ENCODE results near the gene PHAX. TPM values are rescaled to one million over a fixed set of nuclear protein-coding genes. Genes with fewer than 3 reads are reported as not detected.
"Not testable (repeated sequence)": the region's sequence is repeated elsewhere in the genome, so short reads cannot be mapped to it uniquely, and the experiment has no call there.

Gene PHAX
- total and polyA plus RNA-seq, 2 donors (not counting 1 experiment from before 2014, with no cell fraction given), result 54.5 to 103 TPM

GRCh38 chr5:126599971-126600630 is 646 bp upstream of the PHAX start:
- not testable (repeated sequence) for H3K4me1 ChIP-seq (ENCODE audit: control insufficient read depth, extremely low read depth, insufficient read depth, low read length); H3K27me3 ChIP-seq (ENCODE audit: control insufficient read depth, insufficient read depth, low read length); H3K36me3 ChIP-seq (ENCODE audit: control insufficient read depth, insufficient read depth, low read length); H4K20me1 ChIP-seq (ENCODE audit: control insufficient read depth, extremely low read depth, insufficient read depth, low read length); H3K9me3 ChIP-seq (ENCODE audit: control insufficient read depth, insufficient read depth, low read depth, low read length); H3K27ac ChIP-seq (ENCODE audit: insufficient read depth, low read length); DNase-seq (ENCODE audit: low read depth in 2 of 2)
- Histone ChIP-seq H3K9ac (ENCODE audit: insufficient read depth, low read length) (peak overlapping the region; percentile 89), H2AFZ (ENCODE audit: low read length) (peak overlapping the region; percentile 83), H3K4me2 (ENCODE audit: extremely low read depth, insufficient read depth, low read length) (peak overlapping the region; percentile 72), H3K4me3 (replicated peaks in 1 of 4; ENCODE audit: control extremely low read depth in 1 of 4, insufficient read depth in 1 of 4, low read depth in 3 of 4, low read length in 4 of 4) (peak overlapping the region in 2 of 4 experiments; percentile 24 to 76), H3K79me2 (ENCODE audit: control insufficient read depth, insufficient read depth, low read length) (peaks cover 37% of the 10 kb centered on the region)
- peak in 1 of 2 donors; percentile 3 for TF ChIP-seq CTCF (conservative IDR thresholded peaks at IDR 0.05 in 1 of 2, IDR thresholded peaks at IDR 0.05 in 1 of 2; ENCODE audit: low read depth in 1 of 2, low read length in 2 of 2)

- no peak overlapping the region for H2AFZ ChIP-seq (ENCODE audit: low read length)
- no peaks in the 10 kb centered on the region for H3K36me3 ChIP-seq (ENCODE audit: control insufficient read depth, insufficient read depth, low read length)
- H3K27ac ChIP-seq (ENCODE audit: insufficient read depth, low read length), result no peak overlapping the region
- H3K4me3 ChIP-seq (replicated peaks in 1 of 4; ENCODE audit: control extremely low read depth in 1 of 4, insufficient read depth in 1 of 4, low read depth in 3 of 4, low read length in 4 of 4), result no peak overlapping the region
- peaks cover 63% of the 10 kb centered on the region for H3K79me2 ChIP-seq (ENCODE audit: control insufficient read depth, insufficient read depth, low read length)
- H3K4me2 ChIP-seq (ENCODE audit: extremely low read depth, insufficient read depth, low read length), result no peak overlapping the region
- no peaks in the 10 kb centered on the region for H3K9me3 ChIP-seq (ENCODE audit: control insufficient read depth, insufficient read depth, low read depth, low read length)
- H3K4me1 ChIP-seq (ENCODE audit: control insufficient read depth, extremely low read depth, insufficient read depth, low read length), result peaks cover 2% of the 10 kb centered on the region
- H3K9ac ChIP-seq (ENCODE audit: insufficient read depth, low read length), result no peak overlapping the region
- no peak for TF ChIP-seq EZH2 (IDR thresholded peaks at IDR 0.05; ENCODE audit: low read length, missing control alignments)
- no peak for TF ChIP-seq CTCF (conservative IDR thresholded peaks at IDR 0.05 in 1 of 2, IDR thresholded peaks at IDR 0.05 in 1 of 2; ENCODE audit: low read depth in 1 of 2, low read length in 2 of 2)
- DNase-seq (ENCODE audit: low read depth in 2 of 2), result no peak
- no peaks in the 10 kb centered on the region for H4K20me1 ChIP-seq (ENCODE audit: control insufficient read depth, extremely low read depth, insufficient read depth, low read length)
- no peaks in the 10 kb centered on the region for H3K27me3 ChIP-seq (ENCODE audit: control insufficient read depth, insufficient read depth, low read length)
Observed at GRCh38 chr5:126603402-126603991, 2.8 kb downstream of the PHAX start.

- TF ChIP-seq EZH2 (IDR thresholded peaks at IDR 0.05; ENCODE audit: low read length, missing control alignments), result no peak
- no peak for TF ChIP-seq CTCF (conservative IDR thresholded peaks at IDR 0.05 in 1 of 2, IDR thresholded peaks at IDR 0.05 in 1 of 2; ENCODE audit: low read depth in 1 of 2, low read length in 2 of 2)
- no peaks in the 10 kb centered on the region for H3K27me3 ChIP-seq (ENCODE audit: control insufficient read depth, insufficient read depth, low read length)
- no peak overlapping the region for H3K27ac ChIP-seq (ENCODE audit: insufficient read depth, low read length)
- no peak for DNase-seq (ENCODE audit: low read depth in 2 of 2)
- no peak overlapping the region for H3K9ac ChIP-seq (ENCODE audit: insufficient read depth, low read length)
- H4K20me1 ChIP-seq (ENCODE audit: control insufficient read depth, extremely low read depth, insufficient read depth, low read length), result no peaks in the 10 kb centered on the region
- H3K4me3 ChIP-seq (replicated peaks in 1 of 4; ENCODE audit: control extremely low read depth in 1 of 4, insufficient read depth in 1 of 4, low read depth in 3 of 4, low read length in 4 of 4), result no peak overlapping the region
- H3K4me2 ChIP-seq (ENCODE audit: extremely low read depth, insufficient read depth, low read length), result no peak overlapping the region
- H3K4me1 ChIP-seq (ENCODE audit: control insufficient read depth, extremely low read depth, insufficient read depth, low read length), result peaks cover 2% of the 10 kb centered on the region
- H3K36me3 ChIP-seq (ENCODE audit: control insufficient read depth, insufficient read depth, low read length), result peaks cover 3% of the 10 kb centered on the region
- H3K79me2 ChIP-seq (ENCODE audit: control insufficient read depth, insufficient read depth, low read length), result peaks cover 71% of the 10 kb centered on the region
- H2AFZ ChIP-seq (ENCODE audit: low read length), result no peak overlapping the region
- H3K9me3 ChIP-seq (ENCODE audit: control insufficient read depth, insufficient read depth, low read depth, low read length), result no peaks in the 10 kb centered on the region
Observed at GRCh38 chr5:126605525-126605924, 4.8 kb downstream of the PHAX start.

All from fibroblast of lung (primary cell).